Measurements from ENCODE around the gene PHLPP2.

- TF ChIP-seq CTCF (IDR thresholded peaks at IDR 0.05) (no peak), POLR2A (IDR thresholded peaks at IDR 0.05) (no peak)
Observed at GRCh38 chr16:71628810-71629209, 95.7 kb downstream of the PHLPP2 start.
